Measurements from ENCODE around the gene RPS2.
"Not testable (repeated sequence)": the region's sequence is repeated elsewhere in the genome, so short reads cannot be mapped to it uniquely, and the experiment has no call there.

RPS2 gene

DNA sequence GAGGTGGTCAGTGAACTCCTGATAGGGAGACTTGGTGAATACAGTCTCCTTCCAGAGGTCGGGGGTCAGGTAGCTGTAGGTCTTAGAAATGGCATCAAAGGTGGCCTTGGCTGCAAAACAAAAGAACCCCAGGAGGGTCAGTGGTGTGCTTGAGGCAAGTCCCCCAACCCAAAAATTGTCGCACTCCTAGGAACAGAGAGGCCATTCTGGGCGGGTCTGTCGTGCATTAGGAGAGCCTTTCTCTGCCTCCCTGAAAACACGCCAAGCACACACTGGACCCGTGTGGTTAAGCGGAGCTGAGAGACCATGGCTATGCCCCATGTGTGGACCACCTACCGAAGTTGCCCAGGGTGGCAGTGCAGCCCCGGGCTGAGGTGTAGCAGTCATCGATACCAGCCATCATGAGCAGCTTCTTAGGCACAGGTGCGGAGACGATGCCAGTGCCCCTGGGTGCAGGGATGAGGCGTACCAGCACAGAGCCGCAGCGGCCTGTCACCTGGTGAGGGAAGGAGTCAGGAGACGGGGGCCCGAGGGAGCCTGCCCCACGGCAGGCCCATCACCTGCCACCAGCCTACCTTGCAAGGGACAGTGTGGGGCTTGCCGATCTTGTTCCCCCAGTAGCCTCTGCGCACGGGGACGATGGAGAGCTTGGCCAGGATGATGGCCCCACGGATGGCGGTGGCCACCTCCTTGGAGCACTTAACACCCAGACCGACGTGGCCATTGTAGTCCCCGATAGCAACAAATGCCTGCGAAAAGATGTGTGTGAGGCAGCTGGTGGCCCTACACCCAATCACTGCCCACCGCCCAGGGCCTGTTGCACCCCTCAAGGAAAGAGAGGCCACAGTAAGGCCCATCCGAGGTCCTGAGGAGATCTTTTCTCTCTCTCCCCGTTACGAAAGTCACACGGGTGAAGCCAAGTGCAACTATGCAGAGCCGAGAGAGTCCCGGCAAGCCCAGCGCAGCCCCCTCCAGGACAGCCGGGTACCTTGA is 2.2 kb downstream of the RPS2 start:
- DNase-seq (ENCODE audit: low read depth in 2 of 2): not testable (repeated sequence)

DNA sequence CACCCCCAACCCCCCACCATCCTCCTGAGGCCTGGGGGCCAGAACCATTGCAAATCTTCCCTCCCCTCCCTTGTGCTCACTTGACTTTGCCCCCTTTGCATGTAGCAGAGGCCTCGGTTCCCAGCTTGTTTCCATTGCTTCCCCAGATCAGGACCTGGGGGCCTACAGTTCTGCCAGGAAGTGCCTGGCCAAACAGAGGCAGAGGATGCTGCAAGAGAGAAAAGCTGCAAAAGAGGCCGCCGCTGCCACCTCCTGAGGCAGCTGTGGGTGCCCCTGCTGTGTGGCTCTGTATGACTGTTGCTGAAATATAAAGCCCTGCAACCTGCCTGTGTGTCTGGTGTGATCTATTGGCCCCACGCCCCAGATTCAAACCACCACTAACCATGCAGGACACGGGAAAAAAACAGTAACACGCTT is 3.0 kb downstream of the RPS2 start:
- DNase-seq (ENCODE audit: low read depth in 2 of 2): no peak

DNA sequence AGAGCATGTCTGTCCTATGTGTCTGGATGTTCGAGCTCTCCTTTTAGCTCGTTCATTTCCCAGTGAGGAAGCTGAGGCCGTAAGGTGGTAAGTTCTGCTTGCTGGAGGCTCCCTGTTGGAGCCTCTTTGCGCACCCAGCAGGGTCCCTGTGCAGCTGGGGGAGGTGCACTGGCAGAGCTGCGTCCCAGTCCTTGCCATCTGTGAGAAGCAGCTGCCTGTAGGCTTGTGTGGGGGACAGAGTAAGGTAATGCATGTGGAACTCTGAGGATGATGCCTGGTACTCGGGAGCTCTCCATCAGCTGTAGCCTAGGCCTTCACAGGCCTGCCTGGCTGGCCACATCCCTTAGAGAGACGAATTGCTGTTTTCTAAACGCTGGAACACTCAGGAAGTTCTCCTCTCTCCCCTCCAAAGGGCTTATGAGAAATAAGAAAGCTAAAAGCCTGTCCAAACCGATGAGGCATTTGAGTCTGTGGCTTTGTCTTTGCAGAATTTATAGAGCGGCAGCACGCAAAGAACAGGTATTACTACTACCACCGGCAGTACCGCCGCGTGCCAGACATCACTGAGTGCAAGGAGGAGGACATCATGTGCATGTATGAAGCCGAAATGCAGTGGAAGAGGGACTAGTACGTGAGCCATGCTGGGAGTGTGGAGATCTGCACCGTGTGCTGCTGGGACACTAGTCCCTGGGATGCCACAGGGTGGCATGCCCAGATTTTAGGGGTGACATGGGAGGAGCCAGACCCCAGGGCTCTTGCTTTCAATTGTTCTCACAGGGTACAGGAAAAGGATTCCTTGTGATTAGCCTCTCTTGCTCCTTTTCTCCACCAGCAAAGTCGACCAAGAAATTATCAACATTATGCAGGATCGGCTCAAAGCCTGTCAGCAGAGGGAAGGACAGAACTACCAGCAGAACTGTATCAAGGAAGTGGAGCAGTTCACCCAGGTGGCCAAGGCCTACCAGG is 3.7 kb downstream of the RPS2 start:
- DNase-seq (ENCODE audit: low read depth in 2 of 2): no peak

DNA sequence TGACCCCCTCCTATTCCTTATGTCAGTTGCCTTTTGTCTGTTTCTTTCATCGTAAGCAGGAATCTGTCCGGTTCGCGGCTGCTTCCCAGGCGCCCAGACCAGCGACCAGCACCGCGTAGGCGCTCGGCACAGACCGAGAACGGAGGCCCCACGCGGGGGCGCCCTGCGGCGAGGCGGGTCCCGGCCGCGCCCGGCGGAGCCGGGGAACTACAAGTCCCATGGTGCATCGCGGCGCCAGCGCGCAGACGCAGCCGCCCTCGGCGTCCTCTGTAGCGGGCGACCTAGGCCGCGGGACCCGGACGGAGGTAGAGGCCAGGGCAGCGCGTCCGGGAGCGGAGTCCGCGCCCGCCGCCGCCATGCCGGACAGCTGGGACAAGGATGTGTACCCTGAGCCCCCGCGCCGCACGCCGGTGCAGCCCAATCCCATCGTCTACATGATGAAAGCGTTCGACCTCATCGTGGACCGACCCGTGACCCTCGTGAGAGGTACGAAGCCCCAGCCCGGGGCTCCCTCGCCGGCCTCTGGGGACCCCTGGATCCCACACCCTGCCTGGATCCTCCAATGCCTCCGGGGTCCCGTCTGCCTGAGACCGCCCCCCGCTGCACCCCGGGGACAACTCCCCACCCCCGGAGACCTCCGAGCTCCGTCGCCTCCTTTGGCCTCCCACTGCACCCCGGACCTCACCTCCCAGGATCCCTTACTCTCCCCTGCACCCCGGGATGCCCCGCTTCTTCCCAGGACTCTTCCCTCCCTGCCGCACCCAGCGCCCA is 5.2 kb downstream of the RPS2 start, which contains the start of gene NDUFB10:
TSS of gene NDUFB10 (plus strand) at position 270 of the 771 bp plus-strand sequence. CDS start at position 357, 87 bp downstream.
- DNase-seq (ENCODE audit: low read depth in 2 of 2): peak; percentile 76 to 79

DNA sequence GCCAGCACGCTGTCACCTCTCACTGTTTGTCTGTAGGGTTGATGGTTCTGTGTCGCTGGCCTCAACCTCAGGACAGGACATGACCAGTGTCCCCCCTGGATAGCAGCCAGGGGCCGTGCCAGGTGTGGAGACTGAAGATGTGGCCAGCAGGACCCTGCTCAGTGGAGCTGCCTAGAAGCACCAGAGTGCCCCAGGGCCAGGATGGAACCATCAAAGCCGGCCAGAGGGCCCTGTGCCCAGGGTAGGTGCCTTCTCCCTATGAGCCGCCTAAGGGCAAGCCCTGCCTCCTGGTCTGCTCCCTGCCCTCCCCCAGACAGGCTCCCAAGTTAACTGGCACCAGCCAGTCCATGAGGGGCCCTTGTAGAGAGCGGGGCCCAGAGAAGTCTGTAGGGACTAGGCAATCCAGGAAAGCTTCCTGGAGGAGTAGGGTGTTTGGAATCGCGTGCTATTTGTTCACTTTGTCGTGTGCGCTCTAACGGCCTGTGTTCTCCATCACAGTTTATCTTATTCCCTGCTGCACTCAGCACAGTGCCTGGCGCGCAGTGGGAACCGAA is 5.8 kb downstream of the RPS2 start:
- DNase-seq (ENCODE audit: low read depth in 2 of 2): no peak

DNA sequence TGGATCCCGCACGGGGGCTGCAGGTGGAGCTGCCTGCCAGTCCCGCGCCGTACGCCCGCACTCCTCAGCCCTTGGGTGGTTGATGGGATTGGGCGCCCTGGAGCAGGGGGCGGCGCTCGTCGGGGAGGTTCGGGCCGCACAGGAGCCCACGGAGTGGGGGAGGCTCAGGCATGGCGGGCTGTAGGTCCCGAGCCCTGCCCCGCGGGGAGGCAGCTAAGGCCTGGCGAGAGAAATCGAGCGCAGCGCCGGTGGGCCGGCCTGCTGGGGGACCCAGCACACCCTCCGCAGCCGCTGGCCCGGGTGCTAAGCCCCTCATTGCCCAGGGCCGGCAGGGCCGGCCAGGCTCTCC is 6.5 kb downstream of the RPS2 start:
- not testable (repeated sequence) for DNase-seq (ENCODE audit: low read depth in 2 of 2)

DNA sequence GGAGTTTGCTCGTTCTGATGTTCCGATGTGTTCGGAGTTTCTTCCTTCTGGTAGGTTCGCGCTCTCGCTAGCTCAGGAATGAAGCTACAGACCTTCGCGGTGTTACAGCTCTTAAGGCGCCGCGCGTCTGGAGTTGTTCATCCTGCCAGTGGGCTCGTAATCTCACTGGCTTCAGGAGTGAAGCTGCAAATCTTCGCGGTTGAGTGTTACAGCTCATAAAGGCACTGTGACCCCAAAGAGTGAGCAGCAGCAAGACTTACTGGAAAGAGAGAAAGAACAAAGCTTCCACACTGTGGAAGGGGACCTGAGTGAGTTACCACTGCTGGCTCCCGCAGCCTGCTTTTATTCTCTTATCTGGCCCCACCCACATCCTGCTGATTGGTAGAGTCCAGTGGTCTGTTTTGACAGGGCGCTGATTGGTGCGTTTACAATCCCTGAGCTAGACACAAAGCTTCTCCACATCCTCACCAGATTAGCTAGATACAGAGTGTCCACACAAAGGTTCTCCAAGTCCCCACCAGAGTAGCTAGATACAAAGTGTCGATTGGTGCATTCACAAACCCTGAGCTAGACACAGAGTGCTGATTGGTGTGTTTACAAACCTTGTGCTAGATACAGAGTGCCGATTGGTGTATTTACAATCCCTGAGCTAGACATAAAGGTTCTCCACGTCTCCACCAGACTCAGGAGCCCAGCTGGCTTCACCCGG is 7.0 kb downstream of the RPS2 start:
- not testable (repeated sequence) for DNase-seq (ENCODE audit: low read depth in 2 of 2)

DNA sequence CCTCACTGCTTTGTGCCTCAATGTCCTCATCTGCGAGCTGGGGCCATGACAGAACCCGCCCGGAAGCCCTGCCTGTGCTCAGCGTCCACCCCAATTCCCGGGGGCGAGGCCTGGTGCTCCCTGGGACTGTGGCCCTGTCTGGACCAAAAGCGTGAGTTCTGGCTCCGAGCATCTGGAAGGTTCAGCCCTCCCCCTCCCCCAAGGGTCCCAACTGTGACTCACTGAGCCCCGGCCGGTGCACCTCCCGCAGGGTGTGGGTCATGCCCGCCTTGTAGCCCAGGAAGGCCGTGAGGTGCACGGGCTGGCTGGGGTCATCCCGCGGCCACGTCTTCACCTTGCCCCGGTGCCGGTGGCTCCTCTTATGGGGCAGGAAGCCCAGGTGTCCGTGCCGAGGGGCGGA is 10.9 kb downstream of the RPS2 start:
- no peak for DNase-seq (ENCODE audit: low read depth in 2 of 2)

DNA sequence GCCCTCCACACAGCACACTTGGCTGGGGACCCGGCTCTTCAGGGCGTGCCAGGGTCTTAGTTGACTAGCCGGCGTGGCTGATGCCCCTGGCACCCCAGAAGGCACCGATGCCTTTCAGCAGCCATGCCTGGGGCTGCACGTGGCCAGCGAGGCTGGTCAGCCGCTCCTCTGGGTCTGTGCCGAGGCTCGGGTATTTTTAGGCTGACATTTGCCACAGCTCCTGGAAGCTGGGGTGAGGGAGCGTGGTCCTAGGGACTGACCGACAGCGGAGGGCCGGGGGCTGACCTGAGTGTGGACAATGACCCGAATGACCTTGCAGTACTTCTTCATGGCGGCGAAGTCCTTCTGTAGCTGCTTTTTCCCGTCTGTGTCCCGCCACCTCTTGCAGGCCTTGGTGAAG is 14.1 kb downstream of the RPS2 start:
- no peak for DNase-seq (ENCODE audit: low read depth in 2 of 2)

DNA sequence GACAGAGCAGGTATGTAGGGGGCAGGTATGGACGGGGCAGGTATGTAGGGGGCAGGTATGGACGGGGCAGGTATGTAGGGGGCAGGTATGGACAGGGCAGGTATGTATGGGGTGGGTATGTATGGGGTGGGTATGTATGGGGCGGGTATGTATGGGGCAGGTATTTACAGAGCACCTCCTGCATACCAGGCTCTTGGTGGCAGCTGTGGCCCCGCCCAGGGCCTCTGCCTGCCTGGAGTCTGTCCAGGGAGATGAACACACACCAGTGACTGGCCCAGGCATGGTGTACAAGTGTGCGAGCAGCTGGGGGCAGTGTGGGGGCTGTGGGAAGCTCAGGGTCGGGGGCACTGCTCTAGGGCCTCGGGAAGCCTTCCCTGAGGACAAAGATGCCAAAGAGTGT is 14.6 kb downstream of the RPS2 start:
- no peak for DNase-seq (ENCODE audit: low read depth in 2 of 2)

DNA sequence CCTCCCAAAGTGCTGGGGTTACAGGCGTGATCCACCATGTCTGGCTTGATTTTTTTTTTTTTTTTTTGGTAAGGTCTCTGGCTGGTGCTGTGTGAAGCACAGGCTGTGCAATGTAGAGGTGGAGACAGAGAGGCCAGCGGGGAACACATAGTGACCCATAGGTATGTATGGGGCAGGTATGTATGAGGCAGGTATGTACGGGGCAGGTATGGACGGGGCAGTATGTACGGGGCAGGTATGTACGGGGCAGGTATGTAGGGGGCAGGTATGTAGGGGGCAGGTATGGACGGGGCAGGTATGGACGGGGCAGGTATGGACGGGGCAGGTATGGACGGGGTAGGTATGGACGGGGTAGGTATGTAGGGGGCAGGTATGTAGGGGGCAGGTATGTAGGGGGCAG is 15.1 kb downstream of the RPS2 start:
- DNase-seq (ENCODE audit: low read depth in 2 of 2): no peak

DNA sequence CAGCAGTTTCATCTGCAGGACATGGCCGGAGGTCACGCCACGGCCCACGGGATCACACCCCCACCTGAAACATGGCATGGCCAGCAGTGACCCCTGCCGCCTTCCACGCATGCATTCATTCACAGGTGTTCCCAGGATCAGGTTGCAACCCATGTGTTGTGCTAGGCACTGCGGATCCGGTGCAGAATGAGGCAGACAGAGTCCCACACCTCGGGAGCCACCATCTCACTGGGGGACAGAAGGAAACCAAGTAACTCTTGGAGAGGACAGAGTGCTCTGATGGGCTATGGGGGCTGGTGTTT is 17.3 kb downstream of the RPS2 start:
- DNase-seq (ENCODE audit: low read depth in 2 of 2): no peak

DNA sequence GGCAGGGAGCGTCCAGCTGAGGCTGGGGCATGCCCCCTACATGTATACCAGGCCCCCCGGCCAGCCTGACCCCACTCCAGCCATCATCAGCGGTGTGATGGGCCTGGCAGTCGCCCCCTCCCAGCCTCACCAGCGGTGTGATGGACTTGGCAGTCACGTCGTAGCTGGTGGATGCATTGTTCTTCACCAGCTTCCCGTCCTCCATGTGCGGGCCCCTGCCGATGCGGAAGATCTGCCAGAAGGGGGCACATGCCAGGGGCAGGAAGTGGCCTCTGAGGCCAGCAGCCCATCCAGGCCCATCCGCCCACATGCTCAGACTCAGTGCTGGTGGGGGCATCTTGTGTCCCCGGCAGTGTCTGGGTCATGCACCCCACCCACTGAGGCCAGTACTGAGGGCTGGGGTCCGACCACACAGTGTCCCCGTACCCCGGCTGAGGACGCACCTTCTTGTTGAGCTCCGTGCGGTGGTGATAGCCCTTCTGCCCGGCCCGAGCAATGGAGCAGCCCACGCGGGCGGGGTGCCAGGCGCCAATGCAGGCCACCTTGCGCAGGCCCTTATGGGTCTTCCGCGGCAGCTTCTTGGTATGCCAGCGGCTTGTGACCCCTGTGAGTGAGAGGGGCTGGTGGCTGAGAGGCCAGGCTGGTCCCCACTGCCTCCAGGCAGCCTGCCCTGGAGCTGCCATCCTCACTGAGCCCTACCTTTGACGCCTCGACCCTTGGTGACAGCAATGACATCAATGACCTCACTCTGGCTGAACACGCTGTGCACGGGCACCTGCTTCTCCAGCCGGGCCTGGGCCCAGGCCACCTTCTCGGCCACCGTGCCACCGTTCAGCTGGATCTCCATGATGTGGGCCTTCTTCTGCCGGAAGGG is 17.9 kb downstream of the RPS2 start:
- no peak for DNase-seq (ENCODE audit: low read depth in 2 of 2)

DNA sequence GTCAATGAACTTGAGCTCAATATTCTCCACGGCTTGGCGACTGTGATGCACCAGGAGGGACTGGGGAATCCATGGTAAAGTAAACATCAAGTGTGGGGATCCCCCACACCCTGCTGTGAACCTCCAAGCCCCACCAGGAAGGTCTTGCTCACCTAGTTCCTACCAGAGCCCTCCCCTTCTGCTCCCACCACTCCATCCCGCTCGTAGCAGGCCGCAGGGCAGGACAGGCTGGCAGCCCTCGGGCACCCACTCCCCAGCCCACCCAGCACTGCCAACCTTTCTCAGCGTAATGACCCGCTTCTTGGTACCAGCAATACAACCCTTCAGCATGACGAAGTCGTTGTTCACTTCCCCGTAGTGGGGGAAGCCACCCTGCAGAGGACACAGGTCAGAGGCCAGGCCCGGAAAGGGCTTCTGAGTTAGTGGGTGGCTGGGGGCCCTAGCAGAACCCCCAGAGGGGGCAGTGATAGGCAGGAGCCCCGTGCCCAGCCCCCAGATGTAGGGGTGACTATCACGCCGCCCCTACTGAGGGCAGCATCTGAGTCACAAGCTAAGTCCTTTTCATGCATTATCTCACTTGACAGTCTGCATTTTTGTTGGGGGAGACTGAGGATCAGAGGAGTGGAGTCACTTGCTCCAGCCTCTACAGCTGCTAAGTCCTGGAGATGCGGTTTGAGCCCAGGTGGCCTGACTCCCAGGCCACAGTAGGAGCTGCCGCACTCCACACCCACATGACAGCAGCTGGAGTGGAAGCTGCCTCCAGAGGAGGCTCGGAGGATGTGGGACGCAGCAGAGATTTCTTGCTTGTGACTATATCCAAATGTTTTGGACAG is 18.9 kb downstream of the RPS2 start:
- no peak for DNase-seq (ENCODE audit: low read depth in 2 of 2)

DNA sequence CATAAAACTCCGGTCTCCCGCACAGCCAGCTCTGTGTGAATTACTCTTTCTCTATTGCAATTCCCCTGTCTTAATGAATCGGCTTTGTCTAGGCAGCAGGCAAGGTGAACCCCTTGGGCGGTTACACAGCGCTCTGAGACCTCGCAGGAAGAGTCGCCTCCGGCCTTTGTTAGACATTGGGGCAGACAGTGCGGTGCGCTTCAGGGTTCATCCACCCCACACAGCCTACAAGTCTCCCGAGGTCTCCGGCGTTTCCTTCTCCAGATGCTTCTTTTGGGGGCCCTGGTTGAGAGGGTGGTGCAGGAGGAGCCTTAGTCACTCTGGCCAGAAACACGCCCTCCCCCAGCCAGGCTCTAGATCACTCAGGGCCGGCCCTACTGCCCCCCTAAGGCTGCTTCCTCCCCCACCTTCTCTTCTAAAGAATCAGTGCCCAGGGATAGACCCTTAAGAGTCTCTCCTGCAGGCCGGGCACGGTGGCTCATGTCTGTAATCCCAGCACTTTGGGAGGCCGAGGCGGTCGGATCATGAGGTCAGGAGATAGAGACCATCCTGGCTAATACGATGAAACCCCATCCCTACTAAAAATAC is 19.9 kb downstream of the RPS2 start:
- no peak for DNase-seq (ENCODE audit: low read depth in 2 of 2)

DNA sequence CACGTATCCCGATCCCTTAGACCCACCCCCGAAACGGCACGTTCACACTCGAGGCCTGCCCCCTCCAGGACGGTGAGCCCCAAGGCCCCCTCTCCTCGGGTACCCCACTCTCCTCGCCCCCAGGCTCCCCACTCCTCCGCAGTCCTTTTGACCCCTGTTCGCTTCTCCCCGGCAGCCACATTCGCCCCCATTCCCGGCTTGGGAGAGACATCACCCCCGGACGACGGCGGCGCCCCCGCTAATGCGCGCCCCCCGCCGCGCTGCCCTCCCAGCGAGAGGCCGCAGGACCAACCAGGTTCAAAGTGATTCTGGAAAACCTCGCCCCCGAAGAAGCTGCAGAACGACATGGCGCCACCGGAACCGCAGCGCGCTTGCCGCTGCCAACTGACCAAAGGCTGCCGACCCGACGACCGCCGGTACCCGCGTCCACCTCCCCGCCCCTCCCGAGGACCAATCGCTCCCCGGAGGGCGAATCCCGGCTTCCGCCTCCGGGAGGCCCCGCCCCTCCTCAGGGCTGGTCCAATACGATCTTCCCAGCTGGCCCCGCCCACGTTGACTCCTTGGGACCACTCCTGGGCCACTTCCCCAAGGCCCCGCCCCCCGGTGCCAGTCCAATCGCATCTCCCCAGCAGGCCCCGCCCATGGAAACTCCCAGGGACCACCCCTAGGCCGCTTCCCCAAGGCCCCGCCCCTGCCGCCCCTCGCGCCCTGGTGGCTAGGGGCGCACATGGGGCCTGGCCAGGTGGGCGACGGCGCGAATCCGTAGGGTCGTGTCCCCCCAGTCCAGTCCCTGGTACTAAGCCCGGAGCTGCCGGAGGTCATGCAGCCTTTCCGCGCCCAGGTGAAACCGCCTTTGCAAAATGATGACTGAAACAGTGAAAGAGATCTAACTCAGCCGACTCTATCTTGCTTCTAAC is 21.6 kb downstream of the RPS2 start, which contains the start of gene MSRB1:
TSS of gene MSRB1 (minus strand) at position 390 of the 917 bp plus-strand sequence. CDS start at position 347, 43 bp downstream.
- peak; percentile 96 to 97 for DNase-seq (ENCODE audit: low read depth in 2 of 2)
